Myometrial cell (primary cell): Measurements from ENCODE around the gene TUBA3E. TPM values are rescaled to one million over a fixed set of nuclear protein-coding genes. Genes with fewer than 3 reads are reported as not detected.

Source experiments
- total RNA-seq: library from RNA; depleted of rRNA; stranded (reverse); fragments of >200 nt; gene quantifications from 2 replicates; pipeline ENCODE4 v1.2.3, GENCODE V29; 2015

TUBA3E gene
- not detected in 2 replicates for total RNA-seq

DNA sequence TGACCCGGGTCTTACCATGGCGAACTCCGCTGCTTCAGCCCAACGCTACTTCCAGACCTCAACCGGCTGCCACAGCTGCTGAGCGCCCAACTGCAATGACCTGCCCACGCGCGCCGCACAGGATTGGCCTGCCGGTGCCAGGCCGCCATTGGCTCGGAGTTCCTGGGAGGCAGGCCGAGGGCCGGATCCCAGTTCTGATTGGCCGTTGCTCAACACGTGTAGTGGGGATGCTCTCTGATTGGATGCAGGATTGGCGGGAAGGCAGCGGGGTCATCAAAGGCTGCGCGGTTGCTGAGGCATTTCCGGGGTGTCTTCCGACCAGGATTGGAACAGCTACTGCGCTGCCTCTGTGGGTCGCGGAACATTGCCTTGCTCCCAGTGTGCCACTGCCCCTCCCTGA is at the start of gene TUBA3E:
TSS of gene TUBA3E (minus strand) at position 97 of the 400 bp plus-strand sequence. CDS start at position 18, 79 bp downstream.

DNA sequence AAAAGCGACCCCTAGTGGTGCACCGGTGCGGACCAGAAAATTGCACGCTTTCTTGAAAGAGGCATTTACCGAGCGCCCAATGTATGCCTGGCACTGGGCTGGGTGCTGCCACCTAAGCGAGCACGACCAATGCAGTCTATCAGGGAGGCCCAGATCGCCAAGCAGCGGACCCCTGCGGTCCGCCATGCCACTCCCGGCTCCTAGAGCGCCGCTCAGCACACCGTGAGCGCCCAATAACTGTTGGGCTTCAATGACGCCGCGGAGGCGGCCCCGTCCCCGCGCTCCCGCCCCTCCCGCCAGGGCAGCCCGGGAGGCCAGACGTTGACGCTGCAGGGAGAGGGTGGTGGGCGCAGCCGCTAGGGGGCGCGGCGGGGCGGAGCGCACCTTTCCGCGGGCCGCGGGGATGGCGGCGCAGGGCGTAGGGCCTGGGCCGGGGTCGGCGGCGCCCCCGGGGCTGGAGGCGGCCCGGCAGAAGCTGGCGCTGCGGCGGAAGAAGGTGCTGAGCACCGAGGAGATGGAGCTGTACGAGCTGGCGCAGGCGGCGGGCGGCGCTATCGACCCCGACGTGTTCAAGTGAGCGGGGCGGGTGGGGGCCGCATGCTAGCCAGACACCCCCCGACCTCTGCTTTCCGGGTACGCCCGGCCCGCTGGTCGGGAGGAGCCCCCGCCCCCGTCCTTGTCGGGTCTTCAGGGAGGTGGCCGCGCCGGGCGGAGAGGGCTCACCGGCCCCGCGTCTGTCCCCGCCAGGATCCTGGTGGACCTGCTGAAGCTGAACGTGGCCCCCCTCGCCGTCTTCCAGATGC is 16.2 kb downstream of the TUBA3E start, which contains the start of gene MZT2B:
TSS of gene MZT2B (plus strand) at position 383 of the 803 bp plus-strand sequence. CDS start at position 404, 21 bp downstream.

DNA sequence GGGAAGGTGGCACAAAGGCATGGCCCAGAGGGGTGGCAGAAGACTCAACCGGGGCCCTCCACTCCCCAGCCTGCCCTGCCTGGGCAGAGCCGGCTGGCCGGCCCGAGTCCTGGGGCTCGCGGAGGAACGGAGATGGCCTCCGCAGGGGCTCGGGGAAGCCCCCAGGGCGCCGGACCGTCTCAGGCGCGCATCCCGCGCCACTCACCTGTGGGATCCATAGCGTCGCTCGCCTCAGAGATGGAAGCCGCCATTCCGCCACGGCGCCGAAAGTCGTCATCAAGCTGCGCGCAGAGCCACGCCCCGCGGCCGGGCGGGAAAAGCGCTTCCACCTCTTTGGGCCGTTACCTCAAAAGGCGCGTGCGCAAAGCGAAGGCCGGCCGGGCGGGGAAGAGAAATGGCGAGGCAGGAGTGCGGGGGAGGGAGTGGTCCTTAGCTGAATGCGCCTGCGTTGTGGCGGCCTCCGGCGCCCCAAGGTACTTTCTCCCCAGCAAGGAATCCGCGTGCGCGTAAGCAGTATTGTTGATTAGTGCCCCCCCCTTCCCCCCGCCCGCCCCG is 16.8 kb downstream of the TUBA3E start, which contains the start of gene SMPD4:
TSS of gene SMPD4 (minus strand) at position 278 of the 555 bp plus-strand sequence. CDS start 5,010 bp downstream, outside the sequence.

DNA sequence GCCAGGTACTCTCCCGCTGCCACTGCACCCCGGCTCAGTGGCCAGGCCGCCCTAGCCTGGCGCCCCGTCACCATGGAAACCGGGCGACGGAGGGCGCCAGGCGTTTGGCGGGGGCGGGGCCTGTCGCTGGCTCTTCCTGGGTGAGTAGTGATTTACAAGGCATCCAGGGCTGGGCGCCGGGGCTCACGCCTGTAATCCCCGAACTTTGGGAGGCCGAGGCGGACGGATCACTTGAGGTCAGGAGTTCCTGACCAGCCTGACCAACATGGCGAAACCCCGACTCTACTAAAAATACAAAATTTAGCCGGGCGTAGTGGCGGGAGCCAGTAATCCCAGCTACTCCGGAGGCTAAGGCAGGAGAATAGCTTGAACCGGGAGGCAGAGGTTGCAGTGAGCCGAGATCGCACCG is 53.2 kb downstream of the TUBA3E start, which contains the start of gene CCDC74B:
TSS of gene CCDC74B (minus strand) at position 107 of the 409 bp plus-strand sequence. CDS start 116 bp downstream, outside the sequence.

Other genes with a start within 250 kb of the TUBA3E start
- not detected in 2 replicates for gene RAB6C, start 218.8 kb downstream of the TUBA3E start, total RNA-seq
- not detected in 2 replicates for gene POTEF, start 69.2 kb downstream of the TUBA3E start, total RNA-seq
- 10.6 and 11.2 TPM in 2 replicates for gene CCDC74B, start 53.3 kb downstream of the TUBA3E start, total RNA-seq
- 42.2 and 47.6 TPM in 2 replicates for gene SMPD4, start 16.8 kb downstream of the TUBA3E start, total RNA-seq
- gene MZT2B, start 16.2 kb downstream of the TUBA3E start, total RNA-seq: 222 and 261 TPM in 2 replicates
- gene IMP4, start 144.5 kb upstream of the TUBA3E start, total RNA-seq: 93.8 and 121 TPM in 2 replicates
- gene PTPN18, start 157.6 kb upstream of the TUBA3E start, total RNA-seq: 13.8 and 22.2 TPM in 2 replicates